Measurements from ENCODE around the gene CRYGN.

CRYGN gene

GRCh38 chr7:151425670-151426440, 14.1 kb downstream of the CRYGN start:
- DNase-seq = no peak

- DNase-seq = no peak
Observed at GRCh38 chr7:151424799-151425198, 15.1 kb downstream of the CRYGN start.

- no peak for DNase-seq
Observed at GRCh38 chr7:151423936-151424335, 16.0 kb downstream of the CRYGN start.

- DNase-seq = no peak
Observed at GRCh38 chr7:151423226-151423625, 16.7 kb downstream of the CRYGN start.

- no peak for DNase-seq
Observed at GRCh38 chr7:151422212-151422611, 17.7 kb downstream of the CRYGN start.

GRCh38 chr7:151420144-151420543, 19.8 kb downstream of the CRYGN start:
- DNase-seq = no peak

GRCh38 chr7:151416941-151417315, 23.0 kb downstream of the CRYGN start:
- no peak for DNase-seq

- DNase-seq = no peak
Observed at GRCh38 chr7:151416112-151416940, 23.6 kb downstream of the CRYGN start.

GRCh38 chr7:151415375-151416105, 24.4 kb downstream of the CRYGN start:
- DNase-seq = peak; percentile 54

GRCh38 chr7:151413241-151413640, 26.7 kb downstream of the CRYGN start:
- DNase-seq = no peak

GRCh38 chr7:151412318-151412717, 27.6 kb downstream of the CRYGN start:
- no peak for DNase-seq

- no peak for DNase-seq
Observed at GRCh38 chr7:151411551-151411950, 28.4 kb downstream of the CRYGN start.

GRCh38 chr7:151410405-151411390, 29.2 kb downstream of the CRYGN start:
- no peak for DNase-seq

- no peak for DNase-seq
Observed at GRCh38 chr7:151409667-151410404, 30.1 kb downstream of the CRYGN start, which contains the start of gene WDR86. WDR86 (minus strand) TSS chr7:151410038; CDS start chr7:151409589, 449 bp downstream.

GRCh38 chr7:151408839-151409666, 30.9 kb downstream of the CRYGN start:
- DNase-seq = no peak

- DNase-seq = no peak
Observed at GRCh38 chr7:151408498-151408838, 31.5 kb downstream of the CRYGN start.

GRCh38 chr7:151406886-151407583, 32.9 kb downstream of the CRYGN start:
- no peak for DNase-seq

GRCh38 chr7:151406051-151406875, 33.7 kb downstream of the CRYGN start:
- no peak for DNase-seq

GRCh38 chr7:151405588-151405987, 34.4 kb downstream of the CRYGN start:
- no peak for DNase-seq
